ENCODE measurements around the gene ADAMTS2.

ADAMTS2 gene

DNA sequence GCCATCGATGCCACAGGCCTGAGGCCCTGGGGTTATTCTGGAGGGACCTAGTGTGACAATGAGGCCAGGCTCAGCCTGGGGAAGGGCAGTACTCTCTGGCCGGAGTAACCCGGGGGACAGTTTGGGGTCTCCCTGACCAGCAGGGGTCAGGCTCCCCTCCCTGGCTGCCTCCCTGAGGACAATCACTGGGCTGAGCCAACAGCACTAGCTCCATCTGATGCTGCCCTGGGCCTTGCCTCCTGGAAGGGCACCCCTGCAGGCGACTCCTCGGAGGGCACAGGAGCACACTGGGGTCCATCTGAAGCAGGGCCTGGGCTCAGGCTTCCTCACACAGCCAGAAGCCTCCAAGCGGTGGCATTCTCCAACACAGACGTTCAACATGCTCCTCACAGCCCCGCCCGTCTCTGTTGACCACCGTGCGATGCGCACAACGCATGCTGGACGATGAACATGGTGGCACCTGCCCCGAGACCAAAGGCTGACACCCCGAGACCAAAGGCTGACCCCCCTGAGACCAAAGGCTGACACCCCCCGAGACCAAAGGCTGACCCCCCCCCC, 68.3 kb downstream of the ADAMTS2 start:
- no peak for DNase-seq

DNA sequence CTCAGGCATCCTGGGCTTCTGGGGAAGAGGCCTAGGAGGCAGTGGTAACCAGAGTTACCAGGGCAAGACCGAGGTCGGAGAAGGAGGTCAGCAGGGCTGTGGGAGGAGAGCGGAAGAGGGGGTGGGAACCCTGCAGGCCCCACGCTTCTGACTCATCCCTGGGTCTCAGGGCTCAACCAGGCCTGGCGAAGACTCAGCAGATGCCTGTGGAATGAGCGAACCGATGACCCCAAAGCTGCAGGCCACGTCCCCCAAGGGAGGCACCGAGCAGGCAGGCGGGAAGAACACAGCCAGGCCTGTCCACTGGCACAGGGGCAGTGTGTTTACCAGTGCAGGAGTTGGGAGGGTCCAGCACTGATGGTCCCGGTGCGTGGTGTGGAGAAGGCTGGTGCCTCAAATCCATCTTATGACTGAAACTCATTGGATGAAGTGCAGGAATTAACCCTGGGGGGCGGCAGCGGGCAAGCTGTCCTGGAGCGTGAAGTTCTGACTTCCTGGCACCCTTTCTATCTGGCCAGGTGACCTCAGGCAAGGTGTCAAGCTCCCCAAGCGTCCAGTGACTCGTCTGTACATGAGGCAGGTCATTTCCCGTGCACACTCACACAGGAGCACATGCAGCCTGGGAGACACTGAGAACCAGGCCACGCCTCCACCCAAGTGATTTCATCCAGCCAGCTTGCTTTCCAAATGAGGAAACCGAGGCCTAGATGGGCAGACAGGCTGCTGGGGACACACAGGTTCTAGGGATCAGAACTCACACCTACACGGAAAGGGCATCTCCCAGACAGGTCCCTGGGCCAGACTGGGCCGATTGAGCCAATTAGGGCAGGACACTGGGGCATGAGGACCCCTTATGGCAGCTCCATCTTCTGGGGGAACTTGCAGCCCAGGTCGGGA, 69.1 kb downstream of the ADAMTS2 start:
- DNase-seq: no peak

DNA sequence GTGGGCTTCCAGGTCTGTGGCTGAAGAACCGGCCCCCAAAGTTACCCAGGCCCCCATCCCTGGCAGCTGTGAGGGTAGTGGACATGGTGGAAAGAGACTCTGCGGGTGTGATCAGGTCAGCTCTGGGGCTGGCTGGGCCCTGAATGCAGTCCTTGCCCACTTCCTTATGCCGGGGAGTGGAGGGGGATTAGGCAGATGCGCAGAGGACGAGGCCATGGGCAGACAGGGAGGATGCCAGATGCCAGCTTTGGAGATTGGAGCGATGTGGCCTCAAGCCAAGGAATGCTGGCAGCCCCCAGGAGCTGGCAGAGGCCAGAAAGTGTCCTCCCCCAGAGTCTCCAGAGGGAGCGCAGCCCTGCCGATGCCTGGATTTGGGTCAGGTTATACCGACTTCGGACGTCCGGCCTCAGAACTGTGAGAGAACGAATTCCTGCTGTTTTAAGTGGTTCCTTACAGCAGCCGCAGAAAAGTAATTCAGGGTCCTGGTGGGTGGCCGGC, 69.8 kb downstream of the ADAMTS2 start:
- no peak for DNase-seq

DNA sequence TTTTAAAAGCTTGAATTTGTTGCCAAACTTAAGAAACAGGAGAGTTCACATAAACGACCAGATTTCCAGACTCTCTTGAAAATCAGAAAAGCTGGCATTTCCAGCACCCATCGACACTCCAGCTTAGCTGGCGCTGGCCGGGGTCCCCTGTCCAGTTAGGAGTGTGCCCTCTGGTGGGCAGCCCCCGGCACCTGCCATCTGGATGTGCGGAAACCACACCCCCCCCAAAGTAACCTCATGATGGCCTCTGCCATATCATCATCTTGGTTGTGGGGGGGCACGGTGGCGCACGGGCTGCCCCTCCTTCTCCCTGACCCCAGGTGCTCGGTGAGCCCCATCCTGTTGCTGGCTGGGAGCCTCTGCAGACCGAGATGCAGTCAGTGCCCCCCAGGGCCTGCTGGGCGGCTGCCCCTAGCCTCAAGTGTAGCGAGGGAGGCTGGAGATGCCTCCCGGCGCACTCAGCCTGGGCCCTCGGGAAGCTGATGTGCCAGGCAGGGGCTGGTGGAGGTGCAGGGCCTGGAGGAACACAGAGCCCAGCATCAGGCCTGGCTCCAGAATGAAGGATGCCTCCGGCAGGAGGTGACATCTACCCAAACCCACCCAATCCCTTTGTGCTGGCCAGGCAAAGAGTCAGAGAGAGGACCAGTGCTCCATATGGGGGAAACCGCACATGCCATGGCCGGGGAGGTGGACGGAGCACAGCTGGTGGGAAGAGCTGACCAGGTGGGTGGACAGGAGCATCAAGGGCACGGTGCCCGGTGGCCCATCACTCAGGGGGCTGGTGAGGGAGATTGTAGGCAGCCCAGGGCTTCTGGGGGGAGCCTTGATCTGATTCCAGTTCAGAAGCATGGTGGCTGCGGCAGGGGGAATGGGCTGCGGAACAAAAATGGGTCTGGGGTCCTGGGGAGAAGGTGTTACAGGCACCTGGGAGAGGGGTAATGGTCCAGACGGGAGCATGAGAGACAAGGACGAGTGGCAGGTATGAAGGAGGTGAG, 70.6 kb downstream of the ADAMTS2 start:
- DNase-seq: no peak

DNA sequence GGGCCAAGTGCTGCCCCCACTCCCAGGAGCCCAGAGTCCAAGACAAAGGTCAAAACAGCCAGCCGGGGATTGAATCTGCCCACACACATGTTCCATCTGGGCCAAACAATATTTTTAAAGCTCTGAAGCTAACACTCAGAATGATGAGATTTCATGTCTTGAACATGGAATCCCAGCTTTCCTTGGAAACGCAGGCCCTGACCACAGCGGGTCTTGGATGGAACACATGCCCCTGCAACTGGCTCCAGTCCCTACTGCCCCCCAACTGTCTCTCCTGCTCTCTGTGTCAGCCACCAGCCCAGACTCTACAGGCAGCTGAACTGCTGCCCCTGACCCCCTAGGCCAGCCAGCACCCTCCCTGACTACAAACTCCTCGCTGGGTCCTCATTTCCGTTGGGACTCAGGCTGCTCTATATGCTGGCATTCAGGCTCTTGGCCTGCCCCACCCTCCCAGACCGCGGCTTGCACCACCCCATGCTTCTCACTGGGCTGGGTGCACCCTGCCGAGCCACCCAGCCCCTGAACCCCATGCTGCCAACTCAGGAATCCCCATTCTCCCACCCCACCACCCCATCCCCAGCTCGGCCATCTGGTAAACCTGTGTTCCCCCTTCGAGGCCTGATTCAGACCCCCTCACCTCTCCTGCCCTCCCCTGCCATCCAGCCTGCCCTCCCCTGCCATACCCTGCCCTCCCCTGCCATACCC, 71.7 kb downstream of the ADAMTS2 start:
- no peak for DNase-seq

DNA sequence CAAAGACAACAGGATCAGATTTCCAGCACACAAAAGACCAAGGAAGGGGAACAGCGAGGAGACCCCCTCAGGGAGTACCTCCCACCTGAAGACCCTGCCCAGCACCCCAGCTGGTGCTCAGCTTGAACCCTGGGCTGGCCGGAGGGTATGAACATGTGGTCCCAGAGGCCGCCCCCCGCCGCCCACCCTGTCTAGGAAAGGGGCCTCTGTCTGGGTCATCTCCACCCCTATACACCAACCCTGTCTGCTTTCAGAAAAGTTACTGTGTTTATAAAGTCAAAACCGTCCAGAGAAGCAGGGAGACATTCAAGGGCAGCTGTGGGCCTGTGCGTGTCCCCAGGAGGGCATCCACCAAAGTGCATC, 72.2 kb downstream of the ADAMTS2 start:
- no peak for DNase-seq

DNA sequence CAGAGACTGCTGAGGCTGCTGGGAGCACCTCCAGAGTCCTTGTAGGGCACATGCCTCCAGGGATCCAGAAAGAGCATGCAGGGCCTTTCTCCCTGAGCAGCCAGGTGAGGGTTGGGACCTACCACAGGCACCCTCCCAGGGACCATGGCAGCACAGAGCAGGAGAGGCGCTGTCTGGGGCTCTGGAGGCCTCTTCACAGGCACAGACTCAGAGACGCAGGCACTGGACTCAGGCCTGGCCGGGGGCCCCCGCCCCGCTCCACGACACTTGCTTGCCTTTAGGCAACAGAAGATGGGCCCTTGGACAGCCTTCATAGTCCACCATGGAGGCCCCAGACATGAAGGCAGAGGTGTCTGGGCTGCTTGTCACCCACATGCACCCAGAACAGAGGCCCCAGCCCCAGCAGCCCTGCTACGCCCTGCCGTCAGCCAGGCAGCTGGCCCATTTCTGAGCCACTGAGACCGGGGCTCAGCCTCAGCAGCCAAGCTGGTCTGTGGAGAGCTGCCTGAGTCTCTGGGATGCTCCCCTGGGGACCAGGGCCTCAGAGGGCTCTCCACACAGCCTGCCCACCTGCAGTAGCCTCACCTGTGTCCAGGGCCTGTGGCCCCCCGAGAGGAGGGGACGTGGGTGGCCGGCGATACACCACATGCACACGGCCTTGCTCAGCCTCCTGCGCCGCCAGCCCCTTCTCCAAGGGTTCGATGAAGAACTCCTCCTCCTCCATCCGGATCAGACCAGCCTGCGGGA, 72.8 kb downstream of the ADAMTS2 start:
- no peak for DNase-seq

DNA sequence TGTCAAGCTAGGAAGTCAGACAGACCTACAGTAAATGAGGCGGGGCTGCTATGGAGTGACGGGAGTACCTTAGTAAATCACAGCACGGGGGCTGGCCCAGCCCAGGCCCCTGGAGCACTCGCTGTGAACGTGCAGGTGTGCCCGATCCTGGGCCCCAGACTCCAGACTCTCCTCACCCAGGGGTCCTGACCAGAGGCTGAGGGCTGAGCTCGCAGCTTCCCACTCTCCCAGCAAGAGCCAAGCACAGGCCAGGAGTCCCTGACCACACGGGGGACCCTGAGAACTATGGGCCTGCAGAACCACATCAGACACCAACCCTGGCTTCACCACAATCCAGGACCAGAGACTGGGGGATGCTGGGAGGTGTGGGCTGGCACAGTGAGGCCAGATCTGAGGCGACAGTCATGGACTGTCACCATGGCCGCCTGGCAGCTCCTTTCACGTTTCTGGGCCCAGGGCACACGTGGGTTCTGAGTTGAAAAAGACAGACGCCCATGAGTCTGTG, 73.4 kb downstream of the ADAMTS2 start:
- DNase-seq: no peak

DNA sequence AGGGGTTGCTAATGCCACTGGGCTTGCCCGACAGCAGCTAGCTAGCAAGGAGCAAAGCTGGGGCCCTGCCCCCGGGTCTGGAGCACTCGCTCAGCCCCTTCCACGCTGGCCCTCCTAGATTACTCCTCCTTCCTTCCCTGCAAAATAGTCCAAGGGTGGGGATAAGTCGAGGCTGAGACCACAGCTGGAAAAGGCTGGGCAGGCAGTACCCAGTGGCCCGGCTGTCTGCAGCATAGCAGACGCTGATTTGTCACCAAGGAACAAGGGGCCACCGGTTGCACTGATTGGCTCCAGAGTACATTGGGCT, 73.9 kb downstream of the ADAMTS2 start:
- no peak for DNase-seq

DNA sequence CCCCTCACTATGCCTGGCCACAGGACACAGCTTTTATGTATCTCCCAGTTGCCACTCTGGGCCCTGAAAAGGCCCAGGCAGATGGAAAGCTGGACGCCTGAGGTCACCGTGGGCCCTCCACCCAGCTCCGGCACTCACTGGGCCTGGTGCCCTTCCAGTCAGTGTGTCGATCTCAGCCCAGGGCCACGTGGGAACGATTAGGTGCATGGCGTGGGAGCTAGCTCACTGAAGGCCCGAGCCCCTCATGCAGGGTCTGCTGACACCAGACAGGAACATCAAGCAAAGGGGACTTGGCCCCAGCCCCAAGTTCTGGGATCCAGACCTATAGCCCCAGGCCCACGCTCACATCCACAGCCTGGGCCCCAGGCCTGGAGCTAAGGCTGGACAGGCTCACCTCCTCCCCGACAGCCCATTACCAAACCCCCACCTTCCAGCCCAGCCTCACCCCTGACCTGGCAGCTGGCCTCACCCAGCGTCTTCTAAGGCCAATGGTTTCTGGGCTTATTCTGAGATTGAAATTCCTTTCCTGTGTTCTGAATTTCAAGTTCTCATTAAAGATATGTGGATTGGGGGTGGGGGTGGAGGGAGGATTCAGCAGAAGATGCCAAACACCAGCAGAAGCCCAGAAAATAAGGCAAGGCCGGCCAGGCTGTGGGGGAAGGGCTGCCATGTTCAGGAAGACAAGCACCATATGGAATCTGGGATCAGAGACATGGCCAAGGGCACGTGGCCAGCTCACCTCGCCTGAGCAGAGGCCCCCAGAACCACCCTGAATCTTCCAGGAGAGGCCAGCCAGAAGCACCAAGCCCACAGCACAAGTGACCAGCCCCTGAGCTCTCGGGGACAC, 74.5 kb downstream of the ADAMTS2 start:
- DNase-seq: no peak

DNA sequence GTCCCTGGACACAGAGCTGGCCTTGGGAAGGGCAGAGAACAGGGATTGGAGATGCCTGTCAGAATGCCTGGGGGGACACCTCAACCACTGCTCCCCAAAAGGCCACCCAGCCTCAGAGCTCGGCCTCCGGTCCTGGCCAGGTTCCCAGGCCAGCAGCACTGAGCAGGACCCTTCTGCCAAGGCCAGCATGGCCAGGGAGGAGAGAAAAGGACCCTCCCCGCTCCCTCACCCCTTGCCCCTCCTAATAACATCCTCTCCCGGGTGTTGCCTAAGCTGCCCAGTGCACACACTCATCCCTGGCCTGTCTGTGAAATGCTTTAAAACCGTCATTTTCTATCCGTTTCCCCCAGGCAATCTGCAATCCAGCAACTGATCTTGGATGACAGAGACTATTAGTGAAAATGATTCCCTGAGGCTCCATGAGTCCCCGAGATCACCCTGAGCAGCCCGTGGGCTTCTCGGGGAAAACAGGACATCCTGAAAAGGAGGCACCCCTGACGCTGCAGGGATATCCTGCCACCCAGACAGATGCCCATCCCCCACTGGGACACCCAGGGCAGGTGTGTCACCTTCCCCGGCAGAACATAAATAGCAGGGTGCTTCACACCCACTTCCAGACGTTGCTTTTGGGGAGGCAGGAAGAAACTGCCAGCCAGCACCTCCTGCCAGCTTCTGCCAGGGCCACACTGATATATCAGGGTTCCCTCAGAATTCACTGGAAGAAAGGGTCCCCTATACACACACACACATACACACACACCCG, 75.3 kb downstream of the ADAMTS2 start:
- DNase-seq: no peak

DNA sequence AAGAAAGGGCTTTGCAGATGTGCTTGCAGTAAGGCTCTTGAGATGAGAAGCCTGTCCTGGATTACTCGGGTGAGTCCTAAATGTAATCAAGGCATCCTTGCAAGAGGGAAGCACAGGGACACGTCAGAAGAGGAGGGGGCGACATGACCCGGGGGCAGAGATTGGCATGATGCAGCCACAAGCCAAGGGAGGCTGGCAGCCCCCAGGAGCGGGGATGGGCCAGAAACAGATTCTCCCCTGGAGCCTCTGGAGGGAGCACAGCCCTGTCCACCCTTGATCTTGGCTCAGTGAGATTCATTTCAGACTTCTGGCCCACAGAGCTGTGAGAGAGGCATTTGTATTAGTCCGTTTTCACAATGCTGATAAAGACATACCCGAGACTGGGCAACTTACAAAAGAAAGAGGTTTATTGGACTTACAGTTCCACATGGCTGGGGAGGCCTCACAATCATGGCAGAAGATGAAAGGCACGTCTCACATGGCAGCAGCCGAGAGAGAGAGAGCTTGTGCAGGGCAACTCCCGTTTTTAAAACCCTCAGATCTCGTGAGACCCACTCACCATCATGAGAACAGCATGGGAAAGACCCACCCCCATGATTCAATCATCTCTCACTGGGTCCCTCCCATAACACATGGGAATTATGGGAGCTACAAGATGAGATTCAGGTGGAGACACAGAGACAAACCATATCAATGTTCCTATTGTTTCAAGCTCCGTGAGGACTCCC, 76.1 kb downstream of the ADAMTS2 start:
- DNase-seq: no peak

DNA sequence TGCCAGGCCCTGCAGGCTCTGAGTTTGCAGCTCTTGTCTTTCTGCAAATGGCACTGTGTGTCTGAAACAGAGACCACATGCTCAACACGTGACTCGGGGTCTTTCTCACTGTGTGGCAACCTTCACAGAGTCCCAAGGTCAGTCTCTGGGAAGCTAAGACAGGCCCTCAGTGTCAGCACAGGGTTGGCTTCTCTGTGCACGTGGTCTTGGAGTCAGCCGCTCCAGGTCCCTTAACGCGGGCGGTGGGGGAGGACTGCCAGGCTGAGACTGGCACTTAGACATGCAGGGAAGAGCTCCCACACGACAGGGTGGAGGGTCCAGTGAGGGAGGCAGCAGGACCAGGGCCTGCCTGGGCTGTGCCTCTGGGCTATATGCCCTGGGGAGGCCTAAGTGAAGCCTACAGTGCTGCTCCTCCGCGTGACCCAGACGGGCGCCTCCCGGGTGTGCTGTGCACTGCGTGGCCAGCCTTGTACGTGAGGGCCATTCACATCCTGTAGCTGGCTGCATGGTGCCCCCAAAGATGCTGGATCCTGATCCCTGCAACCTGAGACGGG, 76.8 kb downstream of the ADAMTS2 start:
- DNase-seq: no peak

DNA sequence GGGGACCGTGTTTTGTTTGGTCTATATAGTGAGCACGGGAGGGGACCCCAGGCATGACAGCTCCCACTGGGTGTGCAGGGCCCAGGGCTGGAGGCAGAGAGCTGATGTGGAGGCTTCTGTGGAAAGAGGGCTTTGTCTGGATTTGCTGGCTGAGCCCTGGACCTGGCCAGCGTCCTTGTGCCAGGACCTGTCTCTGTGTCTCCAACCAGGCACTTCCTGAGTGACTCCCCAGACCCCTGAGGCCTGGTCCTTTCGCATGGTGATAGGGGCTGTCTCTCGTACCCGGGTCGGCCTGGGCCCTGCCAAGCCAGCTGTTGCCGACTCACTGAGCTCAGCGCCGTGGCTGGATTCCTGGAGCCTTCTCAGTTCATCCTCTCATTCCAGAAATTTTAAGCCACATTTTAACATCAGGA, 77.6 kb downstream of the ADAMTS2 start:
- no peak for DNase-seq

DNA sequence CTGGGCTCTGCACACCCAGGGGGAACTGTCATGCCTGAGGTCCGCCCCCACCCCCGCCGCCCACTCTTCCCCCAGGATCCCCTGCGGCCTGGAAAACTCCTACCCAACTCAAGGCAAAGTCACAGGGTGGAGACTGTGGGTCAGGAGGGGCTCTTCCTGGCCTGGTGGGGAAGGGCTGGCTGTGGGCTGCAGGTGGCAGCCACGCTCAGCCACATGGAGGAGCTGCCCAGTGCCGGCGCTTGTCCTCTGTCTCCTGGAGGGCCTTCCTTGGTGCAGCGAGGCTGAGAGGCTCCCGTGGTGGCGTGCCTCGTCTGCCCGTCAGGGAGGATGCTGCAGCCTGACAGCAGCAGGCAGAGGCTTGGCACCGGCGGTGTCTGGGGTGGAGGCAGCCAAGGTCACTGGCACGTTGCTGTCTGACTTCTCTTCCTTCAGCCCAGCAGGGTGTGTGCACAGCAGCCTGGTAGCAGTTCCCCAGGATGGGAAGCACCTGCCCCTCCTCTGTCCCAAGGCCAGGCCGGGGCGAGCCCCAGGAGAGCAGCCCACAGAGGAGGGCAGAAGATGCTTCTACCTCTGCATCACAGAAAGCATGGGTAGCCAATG, 78.1 kb downstream of the ADAMTS2 start:
- no peak for DNase-seq

DNA sequence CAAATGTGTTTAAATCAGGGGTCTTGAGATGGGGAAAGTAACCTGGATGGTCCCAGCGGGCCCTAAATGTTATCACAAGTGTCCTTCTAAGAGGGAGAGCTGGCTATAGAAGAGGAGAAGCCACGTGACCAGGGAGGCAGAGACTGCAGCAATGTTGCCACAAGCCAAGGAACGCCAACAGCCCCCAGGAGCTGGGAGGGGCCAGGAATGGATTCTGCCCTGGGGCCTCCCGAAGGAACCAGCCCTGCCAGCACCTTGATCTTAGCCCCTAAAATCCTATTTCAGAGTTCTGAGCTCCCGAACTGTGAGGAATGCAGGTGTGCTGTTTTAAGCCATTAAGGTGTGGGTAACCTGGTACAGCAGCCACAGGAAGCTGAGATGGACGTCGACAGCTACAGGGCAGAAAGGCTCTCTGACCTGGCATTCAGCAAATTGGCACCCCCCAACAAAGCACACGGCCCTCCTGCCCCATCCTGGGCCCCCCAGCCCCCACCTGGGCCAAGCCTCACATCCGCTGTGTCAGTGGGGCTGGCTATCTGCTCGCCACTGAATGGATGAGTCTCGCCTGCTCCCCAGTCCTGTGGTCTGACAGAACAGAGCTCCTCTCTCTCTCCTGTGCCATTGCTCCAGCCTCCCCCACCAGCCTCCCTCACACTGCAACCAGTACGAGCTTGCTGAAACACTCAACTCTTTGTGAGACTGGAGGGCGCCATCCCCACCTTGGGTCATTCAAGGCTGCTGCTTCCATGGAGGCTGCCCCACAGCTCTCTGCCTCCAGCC, 78.8 kb downstream of the ADAMTS2 start:
- no peak for DNase-seq

DNA sequence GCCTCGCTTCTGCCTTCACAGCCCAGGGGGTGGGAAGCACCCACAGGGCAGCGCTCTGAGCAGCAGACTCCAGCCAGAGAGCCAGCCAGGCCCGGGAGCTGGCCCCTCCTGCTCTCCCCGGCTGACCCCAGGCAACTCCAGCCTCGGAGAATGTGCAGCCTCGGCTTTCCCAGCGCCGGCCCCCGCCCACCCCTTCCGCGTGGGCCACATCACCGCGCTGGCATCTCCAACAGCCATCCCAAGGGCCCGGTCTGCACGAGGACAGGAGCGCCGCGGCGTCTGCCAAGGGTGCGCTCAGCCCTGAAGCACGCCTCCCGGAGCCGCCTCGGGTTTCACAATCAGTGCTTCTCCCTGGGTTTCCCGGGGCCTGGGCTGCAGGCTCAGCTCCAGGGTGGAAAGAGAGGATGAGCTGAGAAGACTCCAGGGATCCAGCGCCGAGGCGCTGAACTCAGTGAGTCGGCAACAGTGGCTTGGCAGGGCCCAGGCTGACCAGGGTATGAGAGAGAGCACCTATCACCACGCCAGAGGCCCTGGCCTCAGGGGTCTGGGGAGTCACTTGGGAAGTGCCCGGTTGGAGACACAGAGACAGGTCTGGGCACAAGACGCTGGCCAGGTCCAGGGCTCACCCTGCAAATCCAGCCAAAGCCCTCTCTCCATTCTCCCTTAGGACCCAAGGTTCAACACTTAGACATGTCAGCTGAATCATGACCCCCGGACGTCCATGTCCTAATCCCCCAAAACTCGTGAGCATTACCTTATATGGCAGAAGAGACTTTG, 79.6 kb downstream of the ADAMTS2 start:
- DNase-seq: no peak

Data from activated naive CD4-positive, alpha-beta T cell (primary cell).